AG08395 (cell line): ENCODE measurements around the gene TCF3.

Source experiments
- DNase-seq: peaks from one replicate; pipeline ENCODE4 v3.0.0; 2012; ENCODE audit warnings: mixed read lengths, low spot score

Gene TCF3

GRCh38 chr19:1560286-1560882 lies 92.0 kb downstream of the TCF3 start:
- DNase-seq, result no peak
